Spleen (tissue), 7 donors: ENCODE results near the gene SLTM.
"Not testable (repeated sequence)": the region's sequence is repeated elsewhere in the genome, so short reads cannot be mapped to it uniquely, and the experiment has no call there.

Experiments used
- CTCF ChIP-seq, 11 experiments: fragments of 200-600 bp in 7 of 11; fragments of 450-650 bp in 4 of 11; sonication (generic) in 4 of 11; IDR thresholded peaks in 8 of 11; conservative IDR thresholded peaks in 3 of 11; 1 replicate in 7 of 11; 2 replicates in 4 of 11; pipeline versions ENCODE4 v1.4.0 to v1.8.0; 2016 to 2021; ENCODE audit warnings: antibody characterized with exemption in 11 of 11, inconsistent platforms in 4 of 11, mild to moderate bottlenecking in 1 of 11
- POLR2A ChIP-seq, 3 donors: fragments of 450-650 bp; IDR thresholded peaks; one replicate each; pipeline ENCODE4 v1.5.1; 2017; ENCODE audit warnings: antibody characterized with exemption in 3 of 3, mild to moderate bottlenecking in 1 of 3
- POLR2AphosphoS5 ChIP-seq, 3 donors: sonication (generic); formaldehyde crosslinking; IDR thresholded peaks; one replicate each; pipeline ENCODE4 v1.5.1; 2017; ENCODE audit warnings: antibody characterized with exemption in 3 of 3
- donor health status: DM: no; HTN: no; CAD: no; lungs with moderate emphysema.
- donor health status: DM: no; HTN: no; CAD: no.
- donor health status: DM: no; HTN: no; CAD: no.

GRCh38 chr15:58883926-58884325 lies 49.6 kb downstream of the SLTM start:
- not testable (repeated sequence) for TF ChIP-seq CTCF (IDR thresholded peaks at IDR 0.05 in 8 of 11, conservative IDR thresholded peaks at IDR 0.05 in 3 of 11); POLR2AphosphoS5 (IDR thresholded peaks at IDR 0.05); POLR2A (IDR thresholded peaks at IDR 0.05)
